Neural cell (in vitro differentiated cells): ENCODE results near the gene TSPAN14. TPM values are rescaled to one million over a fixed set of nuclear protein-coding genes. Genes with fewer than 3 reads are reported as not detected.

Experiments
- H2AFZ ChIP-seq: fragments of 200-600, 300-800 bp; sonication (generic), shearing (Covaris generic); 2 replicates; pipeline ENCODE4 v1.6.0; 2014; ENCODE audit warnings: low read depth, mild to moderate bottlenecking, antibody characterized with exemption, low read length, moderate library complexity
- H3F3A ChIP-seq: fragments of 200-600 bp; shearing (Covaris generic); 2 replicates; pipeline ENCODE4 v1.6.1; 2016; ENCODE audit warnings: mild to moderate bottlenecking, moderate library complexity, mixed read lengths, antibody characterized with exemption, low read length; ENCODE audit not compliant: insufficient read depth, poor library complexity, severe bottlenecking
- H3K27ac ChIP-seq: fragments of 200-600, 300-800 bp; sonication (generic), shearing (Covaris generic); 2 replicates; pipeline ENCODE4 v1.5.1; 2014; ENCODE audit warnings: mild to moderate bottlenecking, low read length, moderate library complexity
- H3K27me3 ChIP-seq: fragments of 300-800, 200-600 bp; sonication (generic), shearing (Covaris generic); 2 replicates; pipeline ENCODE4 v1.6.0; 2014; ENCODE audit warnings: mild to moderate bottlenecking, low read depth, low read length, moderate library complexity; ENCODE audit not compliant: insufficient read depth
- H3K36me3 ChIP-seq: fragments of 300-800, 200-600 bp; sonication (generic), shearing (Covaris generic); 2 replicates; pipeline ENCODE4 v1.5.1; 2014; ENCODE audit warnings: mild to moderate bottlenecking, antibody characterized with exemption, low read length, moderate library complexity; ENCODE audit not compliant: insufficient read depth
- H3K4me2 ChIP-seq: fragments of 300-800, 200-600 bp; sonication (generic), shearing (Covaris generic); 2 replicates; pipeline ENCODE4 v1.6.0; 2014; ENCODE audit warnings: mild to moderate bottlenecking, low read length
- H3K4me3 ChIP-seq: fragments of 300-800, 200-600 bp; sonication (generic), shearing (Covaris generic); 2 replicates; pipeline ENCODE4 v1.5.1; 2014; ENCODE audit warnings: mild to moderate bottlenecking, low read length, moderate library complexity
- H3K79me2 ChIP-seq: fragments of 200-600 bp; shearing (Covaris generic); replicated peaks from 2 replicates; pipeline ENCODE4 v1.6.0; 2014; ENCODE audit warnings: mild to moderate bottlenecking, low read length, moderate library complexity; ENCODE audit not compliant: insufficient read depth
- H3K9ac ChIP-seq: fragments of 300-800, 200-600 bp; sonication (generic), shearing (Covaris generic); 2 replicates; pipeline ENCODE4 v1.6.1; 2016; ENCODE audit warnings: mild to moderate bottlenecking, low read length, mixed read lengths
- H3K9me2 ChIP-seq: fragments of 200-600 bp; shearing (Covaris generic); 2 replicates; pipeline ENCODE4 v1.6.1; 2016; ENCODE audit warnings: mild to moderate bottlenecking, low read length, mixed read lengths; ENCODE audit not compliant: insufficient read depth
- H3K9me3 ChIP-seq: fragments of 200-600, 300-800 bp; sonication (generic), shearing (Covaris generic); 2 replicates; pipeline ENCODE4 v1.6.1; 2016; ENCODE audit warnings: mild to moderate bottlenecking, mixed run types, low read length, moderate library complexity, mixed read lengths
- H4K20me1 ChIP-seq: fragments of 200-600 bp; shearing (Covaris generic); 2 replicates; pipeline ENCODE4 v1.6.1; 2016; ENCODE audit warnings: mild to moderate bottlenecking, mixed run types; ENCODE audit not compliant: insufficient read depth
- CTCF ChIP-seq: fragments of 450-650 bp; IDR thresholded peaks from 2 replicates; pipeline ENCODE4 v1.5.1; 2014; ENCODE audit warnings: antibody characterized with exemption, mild to moderate bottlenecking, moderate library complexity; ENCODE audit not compliant: poor library complexity, severe bottlenecking
- EP300 ChIP-seq: fragments of 450-650 bp; conservative IDR thresholded peaks from 2 replicates; pipeline ENCODE4 v1.6.1; 2014; ENCODE audit warnings: antibody characterized with exemption, mild to moderate bottlenecking, moderate library complexity; ENCODE audit not compliant: poor library complexity, severe bottlenecking
- EZH2 ChIP-seq: fragments of 200-600, 300-800 bp; shearing (Covaris generic), sonication (generic); IDR thresholded peaks from 2 replicates; pipeline ENCODE4 v1.6.1; 2014; ENCODE audit warnings: antibody characterized with exemption, low read length, borderline replicate concordance, mild to moderate bottlenecking; ENCODE audit not compliant: insufficient read depth, poor library complexity, severe bottlenecking
- MXI1 ChIP-seq: fragments of 450-650 bp; conservative IDR thresholded peaks from 2 replicates; pipeline ENCODE4 v1.6.1; 2014; ENCODE audit warnings: antibody characterized with exemption, mild to moderate bottlenecking; ENCODE audit not compliant: poor library complexity, severe bottlenecking
- POLR2AphosphoS5 ChIP-seq: IDR thresholded peaks from 2 replicates; pipeline ENCODE4 v1.6.1; 2012
- RAD21 ChIP-seq: fragments of 450-650 bp; conservative IDR thresholded peaks from 2 replicates; pipeline ENCODE4 v1.6.1; 2014; ENCODE audit warnings: antibody characterized with exemption, mild to moderate bottlenecking, moderate library complexity
- SMC3 ChIP-seq: fragments of 450-650 bp; conservative IDR thresholded peaks from 2 replicates; pipeline ENCODE4 v1.6.1; 2014; ENCODE audit warnings: antibody characterized with exemption, mild to moderate bottlenecking, moderate library complexity; ENCODE audit not compliant: poor library complexity
- polyA plus RNA-seq: library from polyadenylated mRNA; depleted of rRNA; stranded (reverse); fragments of >200 nt; gene quantifications from 2 replicates; pipeline ENCODE4 v1.2.3, GENCODE V29; 2014
- TF ChIP-seq, protein P1 (sequence below): IDR thresholded peaks from 2 replicates; pipeline ENCODE4 v1.6.1; 2012; ENCODE audit warnings: borderline replicate concordance

Gene TSPAN14
- polyA plus RNA-seq, 1 donor from 2014 or later = 26.3 TPM

DNA sequence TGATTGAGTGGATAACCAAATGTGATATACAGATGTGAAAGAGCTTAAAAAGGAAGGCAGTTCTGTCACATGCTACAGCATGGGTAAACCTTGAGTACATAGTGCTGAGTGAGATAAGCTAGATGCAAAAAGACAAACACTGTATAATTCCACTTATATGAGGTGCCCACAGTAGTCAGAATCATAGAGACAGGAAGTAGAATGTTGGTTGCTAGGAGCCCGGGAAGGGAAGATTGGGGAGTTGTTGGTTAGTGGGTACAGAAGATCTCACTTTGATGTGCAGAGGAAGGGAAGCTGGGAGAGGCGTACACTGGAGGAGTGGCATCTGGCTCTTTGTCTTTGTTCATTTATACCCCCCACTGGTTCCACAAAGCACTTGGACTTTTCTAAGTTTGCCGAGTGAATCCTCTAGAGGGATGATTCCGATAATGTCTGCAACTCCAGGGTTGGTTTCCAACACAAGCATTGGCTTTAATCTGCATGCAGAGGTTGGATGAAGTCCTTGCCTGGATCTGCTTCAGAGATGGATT, 39.5 kb downstream of the TSPAN14 start:
- Histone ChIP-seq H3K9ac (no peak overlapping the region), H3F3A (no peaks in the 10 kb centered on the region), H3K4me2 (no peak overlapping the region), H3K36me3 (no peaks in the 10 kb centered on the region), H3K9me3 (no peaks in the 10 kb centered on the region), H3K4me3 (no peak overlapping the region), H3K27ac (no peak overlapping the region), H3K9me2 (no peaks in the 10 kb centered on the region), H4K20me1 (no peaks in the 10 kb centered on the region), H2AFZ (no peak overlapping the region), H3K79me2 (peaks cover 46% of the 10 kb centered on the region), H3K27me3 (no peaks in the 10 kb centered on the region)
- TF ChIP-seq, protein P1, sequence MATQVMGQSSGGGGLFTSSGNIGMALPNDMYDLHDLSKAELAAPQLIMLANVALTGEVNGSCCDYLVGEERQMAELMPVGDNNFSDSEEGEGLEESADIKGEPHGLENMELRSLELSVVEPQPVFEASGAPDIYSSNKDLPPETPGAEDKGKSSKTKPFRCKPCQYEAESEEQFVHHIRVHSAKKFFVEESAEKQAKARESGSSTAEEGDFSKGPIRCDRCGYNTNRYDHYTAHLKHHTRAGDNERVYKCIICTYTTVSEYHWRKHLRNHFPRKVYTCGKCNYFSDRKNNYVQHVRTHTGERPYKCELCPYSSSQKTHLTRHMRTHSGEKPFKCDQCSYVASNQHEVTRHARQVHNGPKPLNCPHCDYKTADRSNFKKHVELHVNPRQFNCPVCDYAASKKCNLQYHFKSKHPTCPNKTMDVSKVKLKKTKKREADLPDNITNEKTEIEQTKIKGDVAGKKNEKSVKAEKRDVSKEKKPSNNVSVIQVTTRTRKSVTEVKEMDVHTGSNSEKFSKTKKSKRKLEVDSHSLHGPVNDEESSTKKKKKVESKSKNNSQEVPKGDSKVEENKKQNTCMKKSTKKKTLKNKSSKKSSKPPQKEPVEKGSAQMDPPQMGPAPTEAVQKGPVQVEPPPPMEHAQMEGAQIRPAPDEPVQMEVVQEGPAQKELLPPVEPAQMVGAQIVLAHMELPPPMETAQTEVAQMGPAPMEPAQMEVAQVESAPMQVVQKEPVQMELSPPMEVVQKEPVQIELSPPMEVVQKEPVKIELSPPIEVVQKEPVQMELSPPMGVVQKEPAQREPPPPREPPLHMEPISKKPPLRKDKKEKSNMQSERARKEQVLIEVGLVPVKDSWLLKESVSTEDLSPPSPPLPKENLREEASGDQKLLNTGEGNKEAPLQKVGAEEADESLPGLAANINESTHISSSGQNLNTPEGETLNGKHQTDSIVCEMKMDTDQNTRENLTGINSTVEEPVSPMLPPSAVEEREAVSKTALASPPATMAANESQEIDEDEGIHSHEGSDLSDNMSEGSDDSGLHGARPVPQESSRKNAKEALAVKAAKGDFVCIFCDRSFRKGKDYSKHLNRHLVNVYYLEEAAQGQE = no peak
- TF ChIP-seq RAD21 = no peak
- TF ChIP-seq CTCF = no peak
- TF ChIP-seq MXI1 = no peak

- Histone ChIP-seq H3K9me3 (no peaks in the 10 kb centered on the region), H3K4me3 (no peak overlapping the region), H3K4me2 (no peak overlapping the region), H3K79me2 (peaks cover 59% of the 10 kb centered on the region), H3K9ac (no peak overlapping the region), H3K9me2 (no peaks in the 10 kb centered on the region), H3K36me3 (no peaks in the 10 kb centered on the region), H3F3A (no peaks in the 10 kb centered on the region), H2AFZ (no peak overlapping the region), H3K27ac (no peak overlapping the region), H4K20me1 (no peaks in the 10 kb centered on the region), H3K27me3 (no peaks in the 10 kb centered on the region)
- TF ChIP-seq CTCF (no peak), EZH2 (no peak), RAD21 (no peak), SMC3 (no peak), MXI1 (no peak), POLR2AphosphoS5 (no peak), EP300 (no peak)
- TF ChIP-seq, protein P1 = no peak
Observed at GRCh38 chr10:80496555-80497172, 42.6 kb downstream of the TSPAN14 start.
